NCI-H146 treated with DMSO at 0.1 percent for 48 hours (cell line): ENCODE results near the gene KAT6B.

Experiments used
- DNase-seq: peaks from one replicate; lab custom pipeline; 2025; ENCODE audit not compliant: unreplicated experiment; lab: John Stamatoyannopoulos, UW

The KAT6B gene

DNA sequence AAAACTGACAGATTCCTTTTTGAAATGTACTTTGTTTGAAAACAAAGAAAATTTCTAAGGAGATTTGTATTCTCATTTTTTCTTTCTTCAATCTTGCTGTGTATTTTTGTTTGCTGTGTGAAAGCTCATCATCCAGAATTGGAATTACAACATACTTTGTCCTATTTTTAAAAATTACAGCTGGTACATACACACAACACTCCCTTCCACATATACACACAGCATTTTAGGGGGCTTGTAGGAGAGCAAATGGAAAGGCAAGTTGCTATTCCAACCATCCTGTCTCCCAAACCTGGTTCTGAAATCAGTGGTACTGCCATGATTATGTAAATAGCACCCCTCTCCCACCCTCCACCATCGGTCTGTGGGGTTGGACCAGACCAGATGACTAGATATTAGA, 184.0 kb downstream of the KAT6B start:
- DNase-seq, result no peak

DNA sequence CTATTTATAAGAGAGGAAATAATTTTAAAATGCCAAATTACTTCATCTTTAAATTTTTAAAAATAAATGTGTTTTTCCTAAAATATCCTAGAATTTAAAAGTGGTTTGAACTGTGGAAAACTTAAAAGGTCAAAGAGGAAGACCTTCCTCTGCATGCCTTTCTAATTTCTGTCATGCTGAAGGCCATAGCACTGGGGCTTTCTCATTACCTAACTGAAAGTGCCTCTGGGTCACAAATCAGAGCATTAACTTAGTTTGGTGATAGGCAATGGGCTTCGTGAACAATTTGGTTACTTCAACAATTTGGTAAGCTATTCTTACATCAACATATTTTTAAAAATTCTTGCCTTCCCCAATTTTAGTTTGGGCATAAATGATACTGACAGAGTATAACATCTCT, 184.8 kb downstream of the KAT6B start:
- no peak for DNase-seq

DNA sequence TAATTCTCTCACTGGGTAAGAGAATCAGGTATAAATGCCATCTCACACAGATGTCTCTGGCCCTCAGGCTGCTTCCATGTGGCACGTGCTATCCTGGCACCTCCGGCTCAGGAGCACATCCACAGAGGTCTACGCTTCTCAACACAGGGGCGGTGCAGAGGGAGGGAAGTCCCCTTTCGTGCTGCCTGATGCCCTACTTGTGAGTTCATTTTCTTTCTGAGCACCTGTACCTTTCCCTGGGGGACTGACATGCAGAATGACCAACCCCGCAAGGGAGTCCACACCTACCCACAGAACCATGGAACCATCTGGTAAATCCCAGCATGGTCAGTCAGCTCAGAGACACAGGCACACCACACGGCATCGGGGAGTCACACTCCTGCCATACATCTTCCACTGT, 186.1 kb downstream of the KAT6B start:
- no peak for DNase-seq

DNA sequence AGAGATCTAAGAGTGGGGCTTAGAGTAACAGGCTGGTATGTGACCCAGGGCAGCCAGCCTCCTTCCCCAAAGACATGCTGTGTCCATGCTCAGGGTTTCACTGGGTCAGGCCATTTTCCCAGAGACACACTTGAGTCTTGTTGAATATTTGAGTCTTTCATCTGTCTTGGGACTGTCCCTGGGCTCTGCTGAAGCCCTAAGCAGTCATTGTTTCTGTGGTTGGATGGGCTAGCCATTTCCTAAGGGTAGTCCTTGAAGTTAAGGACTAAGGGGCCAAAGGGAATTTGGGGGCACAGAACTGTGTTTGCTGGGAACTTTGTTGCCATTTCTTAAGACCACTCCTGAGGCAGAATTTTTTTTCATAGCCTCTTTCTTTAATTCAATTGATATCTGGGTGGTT, 186.6 kb downstream of the KAT6B start:
- no peak for DNase-seq

DNA sequence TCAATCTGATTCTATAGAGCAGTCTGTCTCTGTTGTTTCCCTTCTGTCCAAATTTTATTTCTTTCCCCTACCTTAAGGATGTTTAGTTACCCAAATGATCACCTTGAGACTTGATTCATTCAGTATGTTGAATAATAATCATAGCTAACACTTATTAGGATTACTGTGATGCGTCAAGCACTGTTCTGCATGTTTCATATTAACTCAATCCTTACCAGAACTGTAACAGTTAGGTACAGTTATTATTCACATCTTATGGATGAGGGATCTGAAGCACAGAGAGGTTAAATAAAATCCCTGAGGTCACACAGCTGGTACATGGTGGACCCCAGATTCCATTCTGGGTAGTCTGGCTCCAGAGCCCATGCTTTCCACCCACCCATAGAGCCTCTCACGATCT, 187.1 kb downstream of the KAT6B start:
- DNase-seq, result no peak

DNA sequence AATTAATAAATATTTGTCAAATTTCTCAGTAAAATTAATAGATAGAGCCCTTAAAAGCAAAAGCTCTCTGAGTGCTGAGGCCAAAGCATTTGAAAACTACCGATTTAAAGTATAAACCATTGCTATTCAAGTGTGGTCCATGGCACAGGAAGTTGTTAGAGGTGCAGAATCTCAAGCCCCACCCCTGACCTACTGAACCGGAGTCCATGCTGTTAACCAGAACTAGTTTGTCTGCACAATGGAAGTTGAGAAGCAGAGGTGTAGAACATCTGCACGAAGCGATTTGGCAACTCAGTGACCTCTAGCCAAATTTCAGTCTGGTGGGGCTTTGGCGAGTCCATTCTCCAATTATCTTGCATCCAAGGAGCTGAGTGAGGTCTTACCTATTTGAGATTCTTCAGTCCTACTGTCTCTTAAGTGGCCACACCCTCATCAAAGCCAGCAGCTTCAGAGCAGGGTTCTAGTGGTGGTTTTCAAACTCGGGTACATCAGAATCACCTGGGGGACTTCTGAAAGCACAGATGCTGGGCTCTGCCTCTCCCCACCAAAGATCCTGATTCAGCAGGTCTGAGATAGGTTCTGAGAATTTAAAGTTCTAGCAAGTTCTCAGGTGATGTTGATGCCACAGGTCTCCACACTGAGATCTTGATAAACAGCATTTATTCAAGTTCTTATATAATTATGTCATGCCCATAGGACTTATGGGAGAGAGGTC, 188.3 kb downstream of the KAT6B start:
- DNase-seq, result no peak

DNA sequence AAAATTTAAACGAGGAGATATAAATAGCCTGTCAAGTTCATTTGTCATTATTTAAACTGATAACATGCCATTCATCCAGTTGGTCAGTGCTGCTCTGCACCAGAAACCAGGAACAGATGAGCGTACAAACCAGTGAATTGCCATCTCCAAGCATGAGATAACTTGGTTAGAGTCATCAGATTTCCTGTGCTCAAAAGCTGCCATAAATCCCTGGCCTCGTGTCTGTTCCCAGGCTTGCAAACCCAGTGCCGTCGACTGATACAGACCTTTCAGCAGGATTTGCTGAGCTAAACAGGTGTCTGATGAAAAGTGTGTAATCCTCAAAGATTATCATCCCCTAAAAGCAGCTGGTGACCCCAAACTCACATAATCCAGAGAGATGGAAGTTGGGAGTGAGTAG, 189.0 kb downstream of the KAT6B start:
- no peak for DNase-seq

DNA sequence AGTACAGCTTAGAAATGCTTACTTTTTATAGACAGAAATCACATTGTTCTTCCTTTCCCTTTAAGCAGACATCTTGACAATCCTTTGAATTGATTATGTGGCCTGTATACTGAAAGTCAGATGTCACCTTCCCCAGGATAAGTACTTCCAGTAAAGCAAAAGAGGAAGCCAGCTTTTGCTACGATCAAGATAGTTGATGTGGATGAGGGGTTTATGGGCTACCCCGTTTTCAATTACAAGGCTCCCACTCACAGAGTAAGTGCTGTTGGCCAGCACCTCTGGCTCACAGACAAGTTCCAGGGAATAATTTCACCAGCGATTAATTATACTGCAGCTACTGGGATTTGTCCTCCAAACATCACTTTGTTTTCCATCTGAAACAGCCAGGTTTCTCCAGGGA, 189.9 kb downstream of the KAT6B start:
- DNase-seq, result no peak

DNA sequence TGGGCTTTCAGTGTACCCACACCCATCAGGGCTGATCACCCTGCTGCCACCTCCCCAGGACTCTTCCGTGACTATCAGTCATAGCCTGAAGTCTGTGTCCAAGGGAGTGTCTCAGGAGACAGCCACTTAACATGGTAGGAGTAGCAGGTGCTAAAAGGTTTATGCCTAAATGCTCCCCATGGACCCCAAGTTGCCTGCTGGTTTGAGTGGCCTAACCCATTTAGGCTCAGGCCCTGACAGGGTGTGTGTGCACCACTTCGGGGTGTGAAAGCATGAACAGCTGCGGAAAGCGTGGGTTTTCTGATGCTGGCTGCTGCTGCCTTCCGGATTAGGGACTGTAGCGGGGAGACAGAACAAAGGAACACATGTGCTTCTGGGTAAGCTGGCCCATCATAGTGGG, 191.9 kb downstream of the KAT6B start:
- no peak for DNase-seq

DNA sequence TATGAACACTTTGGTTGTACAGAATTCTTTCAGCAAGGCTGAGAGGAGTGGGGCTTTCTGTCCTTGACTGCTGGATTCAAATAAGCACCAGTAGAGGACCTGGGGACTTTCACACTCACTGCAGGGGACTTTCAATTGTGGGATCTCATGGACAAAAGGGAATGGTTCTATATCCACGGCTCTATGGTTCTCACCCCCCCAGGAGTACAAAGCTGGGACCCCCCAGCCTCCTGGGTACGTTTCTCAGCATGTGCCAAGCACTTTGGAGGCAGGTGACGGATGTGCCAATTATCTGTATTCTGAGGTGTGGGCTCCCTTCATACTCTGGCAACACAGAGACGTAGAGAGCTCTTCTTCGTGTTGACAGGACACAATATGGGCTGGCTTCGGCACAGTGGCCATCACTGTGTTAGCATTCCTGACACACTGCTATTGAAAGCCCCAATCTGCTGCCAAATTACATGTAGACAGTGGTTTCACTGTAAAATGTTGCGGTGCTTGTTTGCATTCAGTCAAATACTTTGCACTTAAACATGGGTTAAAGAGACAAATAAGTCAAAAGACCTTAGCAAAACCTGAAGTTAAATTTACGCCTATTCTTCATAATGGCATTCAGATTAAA, 192.4 kb downstream of the KAT6B start:
- DNase-seq, result peak; percentile 69

DNA sequence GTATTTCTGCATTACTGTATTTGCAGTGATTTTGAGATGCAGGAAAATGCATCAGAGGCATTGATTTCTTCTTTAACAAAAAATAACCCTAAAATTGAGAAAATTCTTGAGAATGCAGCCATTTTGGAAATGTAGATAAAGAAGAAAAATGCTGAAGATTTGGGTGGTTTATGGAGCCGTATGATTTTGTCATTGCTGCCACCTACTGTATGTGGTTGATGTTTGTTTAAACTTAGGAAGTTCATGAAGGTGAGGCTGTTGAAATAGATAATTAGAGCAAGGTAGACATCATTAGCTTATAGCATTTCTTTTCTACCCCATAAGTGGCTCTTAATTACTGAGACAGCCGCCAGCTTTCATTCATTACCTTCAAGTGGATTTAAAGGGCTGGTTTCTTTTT, 193.0 kb downstream of the KAT6B start:
- DNase-seq, result peak; percentile 60

DNA sequence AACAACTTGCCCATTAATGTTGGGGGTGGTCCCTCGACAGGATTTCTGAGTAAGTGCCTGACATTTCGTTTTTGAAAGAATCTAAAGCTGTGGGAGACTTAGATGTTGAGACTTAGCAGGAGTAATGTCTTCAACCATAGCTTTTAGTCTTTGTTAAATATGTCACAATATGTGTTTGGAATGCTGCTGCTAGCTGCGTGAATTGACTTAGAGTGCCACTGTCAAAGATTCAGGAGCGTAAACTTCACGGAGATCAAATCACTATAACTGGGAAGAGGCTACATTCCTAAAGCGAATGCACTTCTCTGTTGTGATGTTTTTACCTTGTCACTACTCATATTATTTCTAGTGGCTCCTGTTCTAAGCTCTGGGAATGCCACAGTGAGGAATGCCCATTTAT, 193.8 kb downstream of the KAT6B start:
- DNase-seq, result no peak

DNA sequence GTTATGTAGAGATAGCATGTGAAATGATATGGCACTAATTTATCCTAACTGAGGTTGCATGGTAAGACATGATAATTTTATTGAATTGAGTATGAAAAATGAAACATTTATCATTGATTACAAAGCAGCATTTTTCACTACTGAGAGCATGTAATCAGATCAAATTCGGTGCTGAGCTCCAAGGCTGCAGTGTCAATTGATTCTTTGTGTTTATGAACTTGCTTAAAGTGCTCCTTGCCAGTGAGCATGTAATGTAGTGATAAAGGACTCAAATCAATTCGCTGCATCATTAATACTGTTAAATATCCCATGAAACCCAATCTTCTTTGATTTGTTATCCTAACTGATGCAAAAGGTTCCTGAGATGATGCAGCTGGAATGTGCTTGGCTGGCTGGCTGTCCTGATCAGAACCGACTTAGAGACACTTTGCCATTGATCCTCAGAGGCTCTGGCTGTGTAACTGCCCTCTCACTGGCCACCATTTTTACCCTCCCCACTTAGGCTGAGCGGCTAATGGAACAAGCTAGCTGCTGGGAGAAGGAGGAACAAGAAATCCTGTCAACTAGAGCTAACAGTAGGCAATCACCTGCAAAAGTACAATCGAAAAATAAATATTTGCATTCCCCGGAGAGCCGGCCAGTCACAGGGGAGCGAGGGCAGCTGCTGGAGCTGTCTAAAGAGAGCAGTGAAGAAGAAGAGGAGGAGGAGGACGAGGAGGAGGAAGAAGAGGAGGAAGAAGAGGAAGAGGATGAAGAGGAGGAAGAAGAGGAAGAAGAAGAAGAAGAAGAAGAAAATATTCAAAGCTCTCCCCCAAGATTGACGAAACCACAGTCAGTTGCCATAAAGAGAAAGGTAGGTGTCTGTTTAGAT, 195.2 kb downstream of the KAT6B start:
- peak; percentile 91 for DNase-seq

DNA sequence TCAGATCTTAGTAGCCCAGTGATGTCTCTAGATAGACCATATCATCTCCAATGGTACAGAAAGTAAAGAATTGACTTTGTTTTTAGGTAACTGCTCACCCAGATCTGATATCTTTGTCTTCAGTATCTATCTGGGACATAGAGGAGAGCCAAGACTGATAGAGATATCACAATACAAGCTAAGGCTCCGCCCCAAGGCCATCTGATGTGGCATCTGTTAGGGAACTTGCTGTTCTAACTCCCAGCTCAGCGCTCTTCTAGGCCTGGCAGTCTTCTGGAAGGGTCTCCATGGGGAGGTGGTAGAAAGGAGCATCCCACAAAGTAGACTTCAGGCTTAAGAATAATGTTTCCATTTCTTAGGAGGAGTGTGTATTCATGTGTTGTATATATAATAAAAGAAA, 196.7 kb downstream of the KAT6B start:
- DNase-seq, result no peak

DNA sequence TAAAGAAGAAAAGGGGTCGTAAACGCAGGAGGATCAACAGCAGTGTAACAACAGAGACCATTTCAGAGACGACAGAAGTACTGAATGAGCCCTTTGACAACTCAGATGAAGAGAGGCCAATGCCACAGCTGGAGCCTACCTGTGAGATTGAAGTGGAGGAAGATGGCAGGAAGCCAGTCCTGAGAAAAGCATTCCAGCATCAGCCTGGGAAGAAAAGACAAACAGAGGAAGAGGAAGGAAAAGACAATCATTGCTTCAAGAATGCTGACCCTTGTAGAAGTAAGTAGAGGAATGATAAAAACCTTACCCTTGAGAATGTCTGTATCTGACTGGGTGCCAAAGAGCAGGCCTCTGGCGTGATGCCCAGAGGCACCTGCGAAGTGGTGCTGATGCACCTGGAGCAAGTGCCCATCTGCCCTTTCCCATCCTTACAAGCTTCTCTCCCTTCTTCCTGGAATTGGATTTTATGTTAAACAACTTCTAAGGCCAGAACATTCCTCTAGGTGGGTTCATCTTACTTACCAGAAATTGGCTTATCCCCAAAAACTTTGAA, 198.6 kb downstream of the KAT6B start:
- no peak for DNase-seq

DNA sequence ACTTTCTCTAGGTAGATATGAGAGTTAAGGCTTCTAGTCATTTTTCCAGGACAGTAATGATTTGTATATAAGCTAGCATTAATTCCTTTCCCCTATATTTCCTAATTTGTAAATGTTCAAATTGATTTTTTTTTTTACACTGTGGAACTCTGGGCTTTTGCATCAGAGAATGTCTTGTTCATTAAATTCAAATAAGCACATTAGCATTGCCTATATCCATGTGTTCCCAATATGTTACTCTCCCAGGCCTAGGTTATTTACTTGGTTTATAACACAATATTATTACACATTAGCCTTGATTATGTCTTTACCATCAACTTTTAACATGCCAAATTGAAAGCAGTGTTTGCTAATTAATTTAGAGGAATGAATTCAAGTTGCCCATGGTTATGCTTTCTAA, 201.6 kb downstream of the KAT6B start:
- DNase-seq, result no peak

DNA sequence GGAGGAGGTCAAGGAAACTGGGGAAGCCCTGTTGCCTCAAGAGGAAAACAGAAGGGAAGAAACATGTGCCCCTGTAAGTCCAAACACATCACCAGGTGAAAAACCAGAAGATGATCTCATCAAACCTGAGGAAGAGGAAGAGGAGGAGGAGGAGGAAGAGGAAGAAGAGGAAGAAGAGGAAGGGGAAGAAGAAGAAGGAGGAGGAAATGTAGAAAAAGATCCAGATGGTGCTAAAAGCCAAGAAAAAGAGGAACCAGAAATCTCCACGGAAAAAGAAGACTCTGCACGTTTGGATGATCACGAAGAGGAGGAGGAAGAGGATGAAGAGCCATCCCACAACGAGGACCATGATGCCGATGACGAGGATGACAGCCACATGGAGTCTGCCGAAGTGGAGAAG, 202.3 kb downstream of the KAT6B start:
- no peak for DNase-seq

DNA sequence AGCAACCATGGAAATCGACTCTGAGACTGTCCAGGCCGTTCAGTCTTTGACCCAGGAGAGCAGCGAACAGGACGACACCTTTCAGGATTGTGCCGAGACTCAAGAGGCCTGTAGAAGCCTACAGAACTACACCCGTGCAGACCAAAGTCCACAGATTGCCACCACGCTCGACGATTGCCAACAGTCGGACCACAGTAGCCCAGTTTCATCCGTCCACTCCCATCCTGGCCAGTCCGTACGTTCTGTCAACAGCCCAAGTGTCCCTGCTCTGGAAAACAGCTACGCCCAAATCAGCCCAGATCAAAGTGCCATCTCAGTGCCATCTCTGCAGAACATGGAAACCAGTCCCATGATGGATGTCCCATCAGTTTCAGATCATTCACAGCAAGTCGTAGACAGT, 203.0 kb downstream of the KAT6B start:
- no peak for DNase-seq

DNA sequence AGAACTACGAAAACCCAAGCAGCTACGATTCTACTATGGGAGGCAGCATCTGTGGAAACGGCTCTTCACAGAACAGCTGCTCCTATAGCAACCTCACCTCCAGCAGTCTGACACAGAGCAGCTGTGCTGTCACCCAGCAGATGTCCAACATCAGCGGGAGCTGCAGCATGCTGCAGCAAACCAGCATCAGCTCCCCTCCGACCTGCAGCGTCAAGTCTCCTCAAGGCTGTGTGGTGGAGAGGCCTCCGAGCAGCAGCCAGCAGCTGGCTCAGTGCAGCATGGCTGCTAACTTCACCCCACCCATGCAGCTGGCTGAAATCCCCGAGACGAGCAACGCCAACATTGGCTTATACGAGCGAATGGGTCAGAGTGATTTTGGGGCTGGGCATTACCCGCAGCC, 203.5 kb downstream of the KAT6B start:
- DNase-seq, result no peak

DNA sequence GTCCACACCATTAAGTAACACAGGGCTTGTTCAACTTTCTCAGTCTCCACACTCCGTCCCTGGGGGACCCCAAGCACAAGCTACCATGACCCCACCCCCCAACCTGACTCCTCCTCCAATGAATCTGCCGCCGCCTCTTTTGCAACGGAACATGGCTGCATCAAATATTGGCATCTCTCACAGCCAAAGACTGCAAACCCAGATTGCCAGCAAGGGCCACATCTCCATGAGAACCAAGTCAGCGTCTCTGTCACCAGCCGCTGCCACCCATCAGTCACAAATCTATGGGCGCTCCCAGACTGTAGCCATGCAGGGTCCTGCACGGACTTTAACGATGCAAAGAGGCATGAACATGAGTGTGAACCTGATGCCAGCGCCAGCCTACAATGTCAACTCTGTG, 204.0 kb downstream of the KAT6B start:
- DNase-seq, result no peak

DNA sequence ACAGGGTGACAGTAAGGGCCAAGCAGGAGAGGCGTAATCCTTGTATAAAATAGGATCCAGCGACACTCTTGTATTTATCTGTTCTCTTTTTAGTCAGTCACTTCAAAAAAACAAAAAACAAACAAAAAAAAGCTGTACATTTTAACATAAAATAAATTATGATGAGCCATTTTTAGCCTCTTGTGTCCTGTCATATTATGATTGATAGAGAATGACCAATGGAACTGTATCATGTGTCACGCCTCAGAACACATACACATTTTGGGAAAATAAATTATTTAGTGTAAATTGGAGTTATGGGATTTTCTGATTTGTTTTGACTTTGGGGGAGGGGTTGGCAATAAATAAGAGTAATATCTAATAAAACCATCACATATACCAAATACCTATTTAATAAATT, 205.7 kb downstream of the KAT6B start:
- no peak for DNase-seq

DNA sequence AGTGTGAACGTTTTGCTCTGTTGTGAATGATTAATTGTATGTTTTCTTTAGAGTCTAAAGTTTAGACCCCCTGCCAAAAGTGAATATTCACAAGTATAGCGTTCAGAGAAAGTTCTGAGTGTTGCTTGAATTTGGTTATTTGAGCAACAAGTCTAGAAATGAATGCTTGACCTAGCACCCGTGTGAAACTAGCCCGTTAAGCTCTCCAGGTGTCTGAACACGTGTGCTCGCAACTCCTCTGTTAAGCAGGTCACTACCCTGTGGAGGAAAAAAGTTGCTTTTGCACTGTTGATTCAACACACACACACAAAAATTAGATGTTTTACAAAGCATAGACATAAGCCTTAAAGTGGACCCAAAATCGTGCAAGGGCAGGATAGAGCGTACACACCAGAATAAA, 206.4 kb downstream of the KAT6B start:
- no peak for DNase-seq
